H9 (cell line): Measurements from ENCODE around the gene KRTAP10-8. TPM values are rescaled to one million over a fixed set of nuclear protein-coding genes. Genes with fewer than 3 reads are reported as not detected.

Experiments
- DNase-seq: peaks from one replicate; pipeline ENCODE4 v3.0.0-alpha.2; 2017
- H2AFZ ChIP-seq: one replicate; pipeline ENCODE4 v1.6.1; 2013; ENCODE audit warnings: mild to moderate bottlenecking, low read length, control low read depth, moderate library complexity
- H2AK5ac ChIP-seq: 2 replicates; pipeline ENCODE4 v1.6.1; 2013; ENCODE audit warnings: low read length, control low read depth, mixed read lengths; ENCODE audit not compliant: insufficient read length
- H2BK120ac ChIP-seq: one replicate; pipeline ENCODE4 v1.6.1; 2013; ENCODE audit warnings: low read depth, mild to moderate bottlenecking, low read length, control low read depth, inconsistent platforms; ENCODE audit not compliant: poor library complexity, severe bottlenecking
- H2BK12ac ChIP-seq: 2 replicates; pipeline ENCODE4 v1.6.1; 2013; ENCODE audit warnings: low read length, control low read depth, mixed read lengths, low read depth; ENCODE audit not compliant: insufficient read length
- H2BK15ac ChIP-seq: 2 replicates; pipeline ENCODE4 v1.6.1; 2013; ENCODE audit warnings: low read depth, low read length, control low read depth
- H2BK20ac ChIP-seq: one replicate; pipeline ENCODE4 v1.6.1; 2013; ENCODE audit warnings: low read depth, mild to moderate bottlenecking, low read length, control low read depth, inconsistent platforms; ENCODE audit not compliant: poor library complexity, severe bottlenecking
- H2BK5ac ChIP-seq: 2 replicates; pipeline ENCODE4 v1.6.1; 2013; ENCODE audit warnings: low read length, control low read depth, mixed read lengths; ENCODE audit not compliant: insufficient read length
- H3K14ac ChIP-seq: 2 replicates; pipeline ENCODE4 v1.6.1; 2013; ENCODE audit warnings: low read length, control low read depth; ENCODE audit not compliant: insufficient read depth
- H3K18ac ChIP-seq: 2 replicates; pipeline ENCODE4 v1.6.1; 2013; ENCODE audit warnings: low read depth, mild to moderate bottlenecking, mixed read lengths, low read length, control low read depth; ENCODE audit not compliant: insufficient read length
- H3K23ac ChIP-seq: 2 replicates; pipeline ENCODE4 v1.6.1; 2013; ENCODE audit warnings: low read length, control low read depth, mixed read lengths, low read depth; ENCODE audit not compliant: insufficient read length
- H3K23me2 ChIP-seq: 2 replicates; pipeline ENCODE4 v1.6.1; 2013; ENCODE audit warnings: low read depth, mild to moderate bottlenecking, mixed read lengths, low read length, control low read depth; ENCODE audit not compliant: insufficient read length, poor library complexity, severe bottlenecking
- H3K27ac ChIP-seq: 2 replicates; pipeline ENCODE4 v1.5.1; 2013; ENCODE audit warnings: low read length, control low read depth, mixed read lengths, low read depth; ENCODE audit not compliant: insufficient read length
- H3K27me3 ChIP-seq: 2 replicates; pipeline ENCODE4 v1.6.1; 2013; ENCODE audit warnings: low read length, control low read depth, inconsistent platforms; ENCODE audit not compliant: insufficient read depth
- H3K4ac ChIP-seq: 2 replicates; pipeline ENCODE4 v1.6.1; 2013; ENCODE audit warnings: low read depth, mild to moderate bottlenecking, control low read depth, inconsistent platforms, low read length, moderate library complexity
- H3K4me1 ChIP-seq: 2 replicates; pipeline ENCODE4 v1.6.1; 2013; ENCODE audit warnings: low read length, control low read depth, inconsistent platforms; ENCODE audit not compliant: insufficient read depth
- H3K4me2 ChIP-seq: 2 replicates; pipeline ENCODE4 v1.6.1; 2013; ENCODE audit warnings: low read length, control low read depth, mixed read lengths; ENCODE audit not compliant: insufficient read length, insufficient read depth
- H3K56ac ChIP-seq: 2 replicates; pipeline ENCODE4 v1.6.1; 2013; ENCODE audit warnings: low read depth, mild to moderate bottlenecking, mixed read lengths, low read length, control low read depth; ENCODE audit not compliant: insufficient read length
- H3K79me1 ChIP-seq: 2 replicates; pipeline ENCODE4 v1.6.1; 2013; ENCODE audit warnings: low read depth, mild to moderate bottlenecking, moderate library complexity, low read length, control low read depth, inconsistent platforms; ENCODE audit not compliant: insufficient read depth, poor library complexity, severe bottlenecking
- H3K79me2 ChIP-seq: 2 replicates; pipeline ENCODE4 v1.6.1; 2013; ENCODE audit warnings: low read length, control low read depth, inconsistent platforms; ENCODE audit not compliant: insufficient read depth
- H3K9ac ChIP-seq: 2 replicates; pipeline ENCODE4 v1.6.1; 2013; ENCODE audit warnings: low read length, control low read depth, mixed read lengths; ENCODE audit not compliant: insufficient read length; ENCODE audit errors: extremely low read depth
- H3K9me3 ChIP-seq: one replicate; pipeline ENCODE4 v1.6.1; 2013; ENCODE audit warnings: low read depth, low read length, inconsistent platforms; ENCODE audit not compliant: control insufficient read depth
- H3T11ph ChIP-seq: one replicate; pipeline ENCODE4 v1.6.1; 2013; ENCODE audit warnings: mild to moderate bottlenecking, low read length, control low read depth, inconsistent platforms
- H4K20me1 ChIP-seq: one replicate; pipeline ENCODE4 v1.6.1; 2013; ENCODE audit not compliant: control insufficient read depth, insufficient read length, insufficient read depth
- H4K5ac ChIP-seq: 2 replicates; pipeline ENCODE4 v1.6.1; 2013; ENCODE audit warnings: low read depth, mild to moderate bottlenecking, mixed read lengths, low read length, control low read depth; ENCODE audit not compliant: insufficient read length
- H4K8ac ChIP-seq: replicated peaks from 2 replicates; pipeline ENCODE4 v1.6.1; 2013; ENCODE audit warnings: low read length, control low read depth, mixed read lengths, low read depth; ENCODE audit not compliant: insufficient read length
- H4K91ac ChIP-seq: 2 replicates; pipeline ENCODE4 v1.6.1; 2013; ENCODE audit warnings: low read depth, mild to moderate bottlenecking, moderate library complexity, mixed read lengths, low read length, control low read depth; ENCODE audit not compliant: insufficient read length
- H3K27ac Mint-ChIP-seq, 3 experiments: 2 replicates in 2 of 3; 3 replicates in 1 of 3; pipeline ENCODE4 v1.8.0; 2020 to 2021; ENCODE audit warnings: mixed read lengths in 3 of 3, mild to moderate bottlenecking in 1 of 3, moderate library complexity in 1 of 3
- H3K27me3 Mint-ChIP-seq: 2 replicates; pipeline ENCODE4 v1.8.0; 2021; ENCODE audit warnings: low read depth, mild to moderate bottlenecking, moderate library complexity, mixed read lengths
- H3K36me3 Mint-ChIP-seq, 3 experiments: 2 replicates in 2 of 3; 3 replicates in 1 of 3; pipeline ENCODE4 v1.8.0; 2020 to 2021; ENCODE audit warnings: low read depth in 3 of 3, mixed read lengths in 3 of 3; ENCODE audit not compliant: insufficient read depth in 1 of 3
- H3K4me1 Mint-ChIP-seq, 2 experiments: 2 replicates each; pipeline ENCODE4 v1.8.0; 2020; ENCODE audit warnings: mixed read lengths in 2 of 2
- H3K4me3 Mint-ChIP-seq, 2 experiments: 2 replicates in 1 of 2; 3 replicates in 1 of 2; pipeline ENCODE4 v1.8.0; 2020 to 2021; ENCODE audit warnings: mild to moderate bottlenecking in 2 of 2, mixed read lengths in 2 of 2, moderate library complexity in 1 of 2
- H3K9me3 Mint-ChIP-seq, 2 experiments: 2 replicates in 1 of 2; 3 replicates in 1 of 2; pipeline ENCODE4 v1.8.0; 2020; ENCODE audit warnings: mild to moderate bottlenecking in 2 of 2, mixed read lengths in 2 of 2, moderate library complexity in 1 of 2
- CTCF ChIP-seq: fragments of 200-600 bp; sonication (generic); conservative IDR thresholded peaks from 3 replicates; pipeline ENCODE4 v1.8.0; 2021; ENCODE audit warnings: antibody characterized with exemption, mild to moderate bottlenecking
- WGBS: extraction: QIAGEN DNeasy Blood & Tissue Kit; methylation state at CpG from one replicate; pipeline ENCODE4 v1.1.7; 2013; ENCODE audit warnings: missing lambda C conversion rate, low lambda C conversion rate, mixed read lengths; ENCODE audit not compliant: insufficient read length; ENCODE audit errors: extremely low coverage; 5-methylcytosine and 5-hydroxymethylcytosine counted together
- total RNA-seq: library from RNA; stranded (reverse); gene quantifications from 2 replicates; pipeline ENCODE4 v1.2.1, GENCODE V29; 2021

The KRTAP10-8 gene
- total RNA-seq, 1 experiment from 2014 or later: not detected

- Histone ChIP-seq H3K27me3 (no peaks in the 10 kb centered on the region), H3K4me2 (no peak overlapping the region), H3K79me1 (no peaks in the 10 kb centered on the region), H2BK120ac (no peak overlapping the region), H3K14ac (no peak overlapping the region), H2BK5ac (no peak overlapping the region), H2AK5ac (no peak overlapping the region), H2BK15ac (no peak overlapping the region), H3K9ac (no peak overlapping the region), H3K18ac (no peak overlapping the region), H3T11ph (no peak overlapping the region), H3K4me1 (no peaks in the 10 kb centered on the region), H4K8ac (no peak overlapping the region), H4K91ac (no peak overlapping the region), H2BK12ac (no peak overlapping the region), H3K23me2 (no peaks in the 10 kb centered on the region), H3K23ac (no peak overlapping the region), H2BK20ac (no peak overlapping the region), H3K4ac (no peak overlapping the region), H4K20me1 (no peaks in the 10 kb centered on the region), H4K5ac (no peak overlapping the region), H3K56ac (no peak overlapping the region), H3K79me2 (no peaks in the 10 kb centered on the region), H3K9me3 (no peaks in the 10 kb centered on the region), H2AFZ (no peak overlapping the region), H3K27ac (no peak overlapping the region)
- Mint-ChIP-seq H3K27me3 (peaks cover 23% of the 10 kb centered on the region), H3K4me3 (no peak overlapping the region), H3K36me3 (peaks cover 3 to 22% (median 3%) of the 10 kb centered on the region in 3 experiments; a peak in 5 of 7 replicates), H3K27ac (peak overlapping the region in 1 of 3 experiments; percentile 14; a peak in 1 of 7 replicates), H3K4me1 (peaks cover 5 to 12% of the 10 kb centered on the region in 2 experiments), H3K9me3 (peaks cover 19 to 23% of the 10 kb centered on the region in 2 experiments)
- TF ChIP-seq CTCF: no peak
- DNase-seq: no peak
- no CpG with 5 or more reads among the region's 4 CpGs for WGBS
Measured at GRCh38 chr21:44571296-44571695, 40.6 kb upstream of the KRTAP10-8 start.
